Stimulated activated CD8-positive, alpha-beta memory T cell treated with anti-CD3 and anti-CD28 coated beads, Interleukin-15, amount 100 ng/mL, for 48 hours (primary cell): ENCODE results near the gene REXO5.
"Not testable (repeated sequence)": the region's sequence is repeated elsewhere in the genome, so short reads cannot be mapped to it uniquely, and the experiment has no call there.

Experiments used
- DNase-seq, 2 donors: peaks; one replicate each; pipeline ENCODE4 v3.0.0-alpha.2; 2020; ENCODE audit warnings: low read depth in 2 of 2

The REXO5 gene, protein sequence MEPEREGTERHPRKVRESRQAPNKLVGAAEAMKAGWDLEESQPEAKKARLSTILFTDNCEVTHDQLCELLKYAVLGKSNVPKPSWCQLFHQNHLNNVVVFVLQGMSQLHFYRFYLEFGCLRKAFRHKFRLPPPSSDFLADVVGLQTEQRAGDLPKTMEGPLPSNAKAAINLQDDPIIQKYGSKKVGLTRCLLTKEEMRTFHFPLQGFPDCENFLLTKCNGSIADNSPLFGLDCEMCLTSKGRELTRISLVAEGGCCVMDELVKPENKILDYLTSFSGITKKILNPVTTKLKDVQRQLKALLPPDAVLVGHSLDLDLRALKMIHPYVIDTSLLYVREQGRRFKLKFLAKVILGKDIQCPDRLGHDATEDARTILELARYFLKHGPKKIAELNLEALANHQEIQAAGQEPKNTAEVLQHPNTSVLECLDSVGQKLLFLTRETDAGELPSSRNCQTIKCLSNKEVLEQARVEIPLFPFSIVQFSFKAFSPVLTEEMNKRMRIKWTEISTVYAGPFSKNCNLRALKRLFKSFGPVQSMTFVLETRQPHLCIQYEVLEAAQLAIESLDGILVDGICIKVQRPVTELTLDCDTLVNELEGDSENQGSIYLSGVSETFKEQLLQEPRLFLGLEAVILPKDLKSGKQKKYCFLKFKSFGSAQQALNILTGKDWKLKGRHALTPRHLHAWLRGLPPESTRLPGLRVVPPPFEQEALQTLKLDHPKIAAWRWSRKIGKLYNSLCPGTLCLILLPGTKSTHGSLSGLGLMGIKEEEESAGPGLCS

DNA sequence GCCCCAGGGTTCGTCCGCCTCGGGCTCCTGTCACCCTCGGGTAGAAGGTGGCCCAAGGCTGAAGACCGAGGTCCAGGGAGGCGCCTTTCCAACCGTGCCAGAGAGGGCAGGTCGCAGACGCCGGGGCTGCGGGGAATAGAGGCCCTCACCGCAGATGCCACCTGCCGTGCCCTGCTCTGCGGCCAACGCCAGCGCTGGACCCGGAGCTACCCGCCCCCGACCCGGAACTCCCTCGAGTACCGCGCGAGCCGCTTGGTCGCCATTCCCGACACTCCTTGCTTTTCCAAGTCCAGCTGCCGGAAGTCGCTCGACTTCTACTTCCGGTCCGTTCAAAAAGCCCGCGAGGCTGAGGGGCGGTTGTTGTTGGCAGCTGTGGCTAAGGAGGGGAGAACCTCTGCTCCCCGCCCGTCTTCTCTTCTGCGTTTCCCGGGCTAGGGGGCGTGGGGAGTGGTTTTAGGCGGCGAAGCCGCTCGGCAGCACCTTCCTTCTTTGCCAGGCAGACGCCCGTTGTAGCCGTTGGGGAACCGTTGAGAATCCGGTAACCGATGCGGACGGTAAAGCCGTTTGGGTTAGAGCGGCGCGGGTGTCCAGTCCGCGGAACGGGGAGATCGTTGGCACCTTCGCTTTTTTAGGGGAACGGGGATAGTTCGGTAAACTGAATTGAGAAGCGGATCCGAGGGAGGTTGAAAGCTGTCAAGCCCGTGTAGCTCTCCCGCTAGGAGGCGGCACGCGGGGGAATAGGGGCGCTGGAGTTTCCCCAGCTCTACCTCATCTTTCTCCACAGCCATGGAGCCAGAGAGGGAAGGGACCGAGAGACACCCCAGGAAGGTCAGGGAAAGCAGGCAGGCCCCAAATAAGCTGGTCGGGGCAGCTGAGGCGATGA, at the start of gene REXO5, which contains the start of gene ERI2:
Gene REXO5 (plus strand): TSS at position 360 of the 883 bp plus-strand sequence. CDS start 427 bp downstream, at position 787.
Gene ERI2 (minus strand): TSS at position 305 of the 883 bp plus-strand sequence. CDS start 42 bp downstream, at position 263.
- peak; percentile 69 to 70 for DNase-seq

- DNase-seq, result no peak
Observed at GRCh38 chr16:20760346-20760745, 46.0 kb upstream of the REXO5 start.

- DNase-seq, result no peak
Observed at GRCh38 chr16:20761175-20761574, 45.2 kb upstream of the REXO5 start.

- DNase-seq, result no peak
Observed at GRCh38 chr16:20762404-20763123, 43.8 kb upstream of the REXO5 start.

DNA sequence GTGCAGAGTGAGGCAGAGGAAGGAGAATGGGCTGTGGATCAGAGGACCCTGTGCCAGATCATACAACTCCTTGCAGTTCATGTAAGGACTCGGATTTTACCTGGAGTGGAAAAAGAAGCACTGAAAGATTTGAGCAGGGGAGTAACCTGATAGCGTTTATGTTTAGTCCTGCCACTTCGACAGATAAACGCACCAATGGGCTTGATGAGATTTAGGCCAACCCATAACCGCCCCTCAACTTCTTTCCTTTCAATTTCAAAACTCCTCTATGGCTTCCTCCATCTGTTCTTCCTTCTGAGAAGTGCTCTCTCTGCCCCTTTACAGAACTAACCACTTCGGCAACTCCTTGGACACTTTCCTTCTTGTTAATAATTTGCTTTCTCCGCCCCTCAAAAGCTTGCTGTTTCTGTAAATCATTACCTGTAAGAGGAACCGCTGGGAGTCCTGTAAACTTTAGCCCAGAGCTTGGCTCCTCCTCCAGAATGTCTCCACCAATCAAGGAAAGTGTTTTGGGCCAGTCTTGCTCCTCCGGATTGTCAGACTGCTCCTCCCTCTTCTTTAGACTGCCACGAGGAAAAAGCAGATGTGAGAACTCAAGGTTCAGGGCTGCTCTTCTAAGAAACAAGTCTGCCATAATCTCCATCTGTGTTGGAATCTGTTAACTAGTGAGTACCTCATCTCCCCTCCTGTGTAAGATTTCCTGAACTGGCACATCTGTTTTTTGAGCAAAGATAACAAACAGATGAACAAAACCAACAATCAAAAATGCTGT, 42.7 kb upstream of the REXO5 start, which contains the start of gene ACSM3:
Gene ACSM3 (plus strand): TSS at position 554 of the 772 bp plus-strand sequence. CDS start 6,021 bp downstream, outside the sequence.
- peak in 1 of 2 donors; percentile 30 for DNase-seq

DNA sequence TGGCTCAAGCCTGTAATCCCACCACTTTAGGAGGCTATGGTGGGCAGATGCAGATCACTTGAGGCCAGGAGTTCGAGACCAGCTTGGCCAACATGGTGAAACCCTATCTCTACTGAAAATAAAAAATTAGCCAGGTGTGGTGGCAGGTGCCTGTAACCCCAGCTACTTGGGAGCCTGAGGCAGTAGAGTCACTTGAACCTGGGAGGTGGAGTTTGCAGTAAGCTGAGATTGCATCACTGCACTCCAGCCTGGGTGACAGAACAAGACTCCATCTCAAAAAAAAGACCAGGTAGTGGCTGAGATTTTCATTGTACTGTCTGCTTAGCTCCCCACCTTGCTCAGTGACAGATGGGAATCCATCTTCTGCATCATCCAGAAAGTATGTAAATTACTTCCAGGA, 41.9 kb upstream of the REXO5 start:
- DNase-seq, result not testable (repeated sequence)

DNA sequence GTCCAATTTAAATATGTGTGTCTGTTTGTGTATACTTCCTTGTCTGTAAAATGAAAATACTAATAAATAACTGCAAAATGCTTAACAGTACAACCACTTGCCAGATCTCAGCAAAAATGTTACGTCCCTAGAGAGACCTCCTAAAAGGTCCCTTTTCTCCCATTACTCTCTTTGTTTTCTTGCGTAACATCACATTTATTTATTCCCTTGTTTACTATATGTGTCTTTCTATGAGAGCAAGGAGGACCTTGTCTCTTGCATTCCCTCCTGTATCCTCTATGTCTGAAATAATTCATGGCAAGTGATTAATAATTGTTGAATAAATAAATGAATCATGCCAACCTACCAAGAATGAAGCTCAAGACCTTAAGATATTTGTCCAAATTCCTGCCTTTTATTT, 40.6 kb upstream of the REXO5 start:
- DNase-seq, result no peak

GRCh38 chr16:20766294-20766693, 40.0 kb upstream of the REXO5 start:
- no peak for DNase-seq

GRCh38 chr16:20767577-20767976, 38.8 kb upstream of the REXO5 start:
- no peak for DNase-seq

DNA sequence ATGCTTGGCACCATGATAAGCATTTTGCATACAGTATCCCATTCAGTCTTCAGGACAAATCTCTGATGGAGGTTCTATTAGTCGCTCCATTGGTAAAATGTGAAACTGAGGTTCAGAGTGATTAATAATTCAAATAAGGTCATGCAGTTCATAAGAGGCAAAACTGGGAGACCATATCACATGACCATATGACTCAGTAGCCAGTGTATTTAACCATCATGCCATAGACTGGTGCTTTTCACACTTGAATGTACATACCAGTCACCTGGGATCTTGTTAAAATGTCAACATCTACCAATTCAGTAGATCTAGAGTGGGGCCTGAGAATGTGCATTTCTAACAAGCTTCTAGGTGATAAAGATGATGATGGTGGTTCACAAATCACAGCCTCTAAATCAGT, 38.2 kb upstream of the REXO5 start:
- DNase-seq, result no peak

DNA sequence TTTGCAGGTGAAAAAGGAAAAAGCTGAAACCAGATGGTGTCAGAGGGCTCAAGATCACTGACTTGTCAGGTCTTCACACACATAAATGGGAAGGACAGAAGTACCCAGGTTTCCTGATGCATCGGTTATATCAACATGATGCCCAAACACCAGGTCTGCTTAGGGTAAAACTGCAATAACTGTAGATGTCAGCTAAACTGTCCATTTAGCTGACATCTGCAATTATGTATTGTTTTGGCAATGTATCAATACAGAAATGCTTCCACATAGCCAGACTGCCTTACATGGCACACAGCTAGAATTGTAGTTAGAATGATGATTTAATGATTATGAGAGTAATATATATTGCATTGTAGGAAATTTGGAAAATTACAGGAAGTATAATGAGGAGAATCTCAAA, 37.5 kb upstream of the REXO5 start:
- no peak for DNase-seq

- DNase-seq, result no peak
Observed at GRCh38 chr16:20773679-20774078, 32.6 kb upstream of the REXO5 start.

GRCh38 chr16:20774703-20775362, 31.5 kb upstream of the REXO5 start:
- DNase-seq, result peak; percentile 26 to 40

- DNase-seq, result no peak
Observed at GRCh38 chr16:20781697-20782096, 24.6 kb upstream of the REXO5 start.

DNA sequence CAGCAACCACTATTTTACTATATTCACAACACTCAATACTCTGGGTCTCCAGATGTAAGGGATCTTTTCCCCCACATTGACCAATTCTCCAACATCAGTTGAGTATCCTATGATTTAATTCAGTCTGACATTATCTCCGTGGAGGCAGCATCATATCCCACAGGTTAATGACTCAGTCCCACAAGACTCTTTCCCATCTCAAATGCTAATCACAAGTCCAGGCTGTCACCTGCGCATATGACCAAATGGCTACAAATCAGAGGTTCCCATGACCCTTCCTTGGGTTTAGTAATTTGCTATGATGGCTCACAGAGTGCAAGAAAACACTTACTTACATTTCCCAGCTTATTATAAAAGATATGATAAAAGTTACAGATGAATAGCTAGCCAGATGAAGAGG, 23.9 kb upstream of the REXO5 start:
- DNase-seq, result no peak

GRCh38 chr16:20784204-20784603, 22.1 kb upstream of the REXO5 start:
- no peak for DNase-seq

- no peak for DNase-seq
Observed at GRCh38 chr16:20789130-20789529, 17.2 kb upstream of the REXO5 start.

DNA sequence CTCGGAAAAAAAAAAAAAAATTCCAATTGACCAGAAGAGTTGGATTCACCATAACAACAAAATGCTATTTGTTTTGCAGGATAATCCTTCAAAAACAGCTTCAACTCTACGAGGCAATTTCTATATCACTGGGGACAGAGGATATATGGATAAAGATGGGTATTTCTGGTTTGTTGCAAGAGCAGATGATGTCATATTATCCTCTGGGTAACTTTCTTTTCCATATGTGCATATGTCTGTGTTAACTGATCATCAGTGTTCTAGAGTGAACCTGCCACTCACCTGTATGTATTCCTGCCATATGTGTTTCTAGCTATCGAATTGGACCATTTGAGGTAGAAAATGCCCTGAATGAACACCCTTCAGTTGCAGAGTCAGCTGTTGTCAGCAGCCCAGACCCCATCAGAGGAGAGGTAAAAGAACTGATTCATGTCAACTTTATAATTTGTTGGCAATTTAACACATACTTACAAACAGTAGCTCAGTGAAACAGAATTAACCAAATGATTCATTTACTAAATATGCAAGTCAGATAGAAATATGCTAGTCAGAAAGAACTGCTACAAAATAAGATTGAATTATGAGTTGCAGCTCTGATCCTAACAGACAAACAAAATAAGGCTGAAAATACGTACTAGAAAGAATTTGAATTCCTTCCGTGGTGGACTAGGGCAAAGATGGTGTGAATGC, 14.3 kb upstream of the REXO5 start:
- no peak for DNase-seq

- no peak for DNase-seq
Observed at GRCh38 chr16:20798364-20798763, 8.0 kb upstream of the REXO5 start.
